HG02943 (cell line): ENCODE results near the gene KIAA0513.

Source experiments
- ATAC-seq: cut with Tn5 transposase; IDR thresholded peaks from one replicate; pipeline ENCODE4 v1.9.1; 2021; ENCODE audit warnings: mild to moderate bottlenecking, low read depth, moderate library complexity; ENCODE audit not compliant: unreplicated experiment

KIAA0513 gene

GRCh38 chr16:85141491-85142128 lies 114.0 kb downstream of the KIAA0513 start:
- ATAC-seq: no peak

- ATAC-seq: no peak
Observed at GRCh38 chr16:85142129-85142513, 114.5 kb downstream of the KIAA0513 start.

GRCh38 chr16:85142771-85143211 lies 115.2 kb downstream of the KIAA0513 start:
- no peak for ATAC-seq
